GM23338 (cell line): ENCODE results near the gene BCL7C.
"Not testable (repeated sequence)": the region's sequence is repeated elsewhere in the genome, so short reads cannot be mapped to it uniquely, and the experiment has no call there.

Experiments used
- EZH2 ChIP-seq: fragments of 200-600 bp; sonication (generic); IDR thresholded peaks from one replicate; pipeline ENCODE4 v1.8.0; 2017; ENCODE audit warnings: antibody characterized with exemption, mild to moderate bottlenecking, low read depth; ENCODE audit not compliant: unreplicated experiment
- TF ChIP-seq, protein P1 (sequence below), 2 experiments: fragments of 200-600 bp in 1 of 2; sonication (generic) in 1 of 2; conservative IDR thresholded peaks; 2 replicates each; pipeline versions ENCODE4 v1.5.1 to v1.6.1; 2016 to 2017; ENCODE audit warnings: antibody characterized with exemption in 2 of 2, low read depth in 2 of 2, mild to moderate bottlenecking in 2 of 2, moderate library complexity in 1 of 2

DNA sequence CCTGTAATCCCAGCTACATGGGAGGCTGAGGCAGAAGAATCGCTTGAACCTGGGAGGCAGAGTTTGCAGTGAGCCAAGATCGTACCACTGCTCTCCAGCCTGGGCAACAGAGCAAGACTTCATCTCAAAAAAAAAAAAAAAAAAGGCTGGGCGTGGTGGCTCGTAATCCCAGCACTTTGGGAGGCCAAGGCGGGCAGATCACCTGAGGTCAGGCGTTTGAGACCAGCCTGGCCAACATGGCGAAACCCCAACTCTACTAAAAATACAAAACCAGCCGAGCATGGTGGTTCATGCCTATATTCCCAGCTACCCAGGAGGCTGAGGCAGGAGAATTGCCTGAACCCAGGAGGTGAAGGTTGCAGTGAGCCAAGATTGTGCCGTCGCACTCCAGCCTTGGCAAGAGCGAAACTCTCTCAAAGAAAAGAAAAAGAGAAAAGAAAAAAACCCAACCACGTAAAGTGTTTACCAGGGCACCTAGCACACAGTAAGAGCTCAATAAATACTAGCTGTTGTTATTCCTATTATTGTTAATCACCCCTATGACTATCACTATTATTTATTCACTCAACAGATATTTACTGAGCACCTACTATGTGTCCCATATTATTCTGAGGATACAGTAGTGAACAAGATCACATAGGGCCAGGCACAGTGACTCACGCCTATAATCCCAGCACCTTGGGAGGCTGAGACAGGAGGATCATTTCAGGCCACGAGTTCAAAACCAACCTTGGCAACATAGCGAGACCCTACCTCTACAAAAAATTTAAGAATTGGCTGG is 2.6 kb downstream of the BCL7C start:
- not testable (repeated sequence) for TF ChIP-seq EZH2
- TF ChIP-seq, protein P1, sequence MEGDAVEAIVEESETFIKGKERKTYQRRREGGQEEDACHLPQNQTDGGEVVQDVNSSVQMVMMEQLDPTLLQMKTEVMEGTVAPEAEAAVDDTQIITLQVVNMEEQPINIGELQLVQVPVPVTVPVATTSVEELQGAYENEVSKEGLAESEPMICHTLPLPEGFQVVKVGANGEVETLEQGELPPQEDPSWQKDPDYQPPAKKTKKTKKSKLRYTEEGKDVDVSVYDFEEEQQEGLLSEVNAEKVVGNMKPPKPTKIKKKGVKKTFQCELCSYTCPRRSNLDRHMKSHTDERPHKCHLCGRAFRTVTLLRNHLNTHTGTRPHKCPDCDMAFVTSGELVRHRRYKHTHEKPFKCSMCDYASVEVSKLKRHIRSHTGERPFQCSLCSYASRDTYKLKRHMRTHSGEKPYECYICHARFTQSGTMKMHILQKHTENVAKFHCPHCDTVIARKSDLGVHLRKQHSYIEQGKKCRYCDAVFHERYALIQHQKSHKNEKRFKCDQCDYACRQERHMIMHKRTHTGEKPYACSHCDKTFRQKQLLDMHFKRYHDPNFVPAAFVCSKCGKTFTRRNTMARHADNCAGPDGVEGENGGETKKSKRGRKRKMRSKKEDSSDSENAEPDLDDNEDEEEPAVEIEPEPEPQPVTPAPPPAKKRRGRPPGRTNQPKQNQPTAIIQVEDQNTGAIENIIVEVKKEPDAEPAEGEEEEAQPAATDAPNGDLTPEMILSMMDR (conservative IDR thresholded peaks at IDR 0.05; ENCODE audit: low read depth in 2 of 2) = not testable (repeated sequence)
